GM19193 (cell line): ENCODE results near the gene GRM6.

Source experiments
- POLR2A ChIP-seq: IDR thresholded peaks from 4 replicates; pipeline ENCODE4 v1.6.1; 2011; ENCODE audit not compliant: insufficient read depth, insufficient read length; ENCODE audit errors: extremely low read depth

Gene GRM6

GRCh38 chr5:178990491-178990890 lies 4.6 kb downstream of the GRM6 start:
- TF ChIP-seq POLR2A, result no peak

DNA sequence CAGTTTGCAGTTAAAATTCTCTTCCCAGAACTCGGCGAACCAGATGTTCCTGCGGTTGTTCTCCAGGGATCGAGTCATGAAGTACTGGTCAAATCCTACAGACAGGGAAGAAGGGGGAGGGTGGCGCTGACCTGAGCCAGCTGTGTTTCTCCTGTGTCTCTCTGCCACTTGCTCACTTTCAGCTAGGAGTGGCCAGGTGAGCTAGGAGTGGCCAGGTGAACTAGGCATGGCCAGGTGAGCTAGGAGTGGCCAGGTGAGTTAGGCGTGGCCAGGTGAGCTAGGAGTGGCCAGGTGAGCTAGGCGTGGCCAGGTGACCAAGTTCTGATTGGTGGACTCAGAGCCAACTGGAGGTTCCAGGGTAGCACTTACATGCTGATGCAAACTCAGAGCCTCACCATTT lies 5.8 kb downstream of the GRM6 start:
- TF ChIP-seq POLR2A, result no peak

DNA sequence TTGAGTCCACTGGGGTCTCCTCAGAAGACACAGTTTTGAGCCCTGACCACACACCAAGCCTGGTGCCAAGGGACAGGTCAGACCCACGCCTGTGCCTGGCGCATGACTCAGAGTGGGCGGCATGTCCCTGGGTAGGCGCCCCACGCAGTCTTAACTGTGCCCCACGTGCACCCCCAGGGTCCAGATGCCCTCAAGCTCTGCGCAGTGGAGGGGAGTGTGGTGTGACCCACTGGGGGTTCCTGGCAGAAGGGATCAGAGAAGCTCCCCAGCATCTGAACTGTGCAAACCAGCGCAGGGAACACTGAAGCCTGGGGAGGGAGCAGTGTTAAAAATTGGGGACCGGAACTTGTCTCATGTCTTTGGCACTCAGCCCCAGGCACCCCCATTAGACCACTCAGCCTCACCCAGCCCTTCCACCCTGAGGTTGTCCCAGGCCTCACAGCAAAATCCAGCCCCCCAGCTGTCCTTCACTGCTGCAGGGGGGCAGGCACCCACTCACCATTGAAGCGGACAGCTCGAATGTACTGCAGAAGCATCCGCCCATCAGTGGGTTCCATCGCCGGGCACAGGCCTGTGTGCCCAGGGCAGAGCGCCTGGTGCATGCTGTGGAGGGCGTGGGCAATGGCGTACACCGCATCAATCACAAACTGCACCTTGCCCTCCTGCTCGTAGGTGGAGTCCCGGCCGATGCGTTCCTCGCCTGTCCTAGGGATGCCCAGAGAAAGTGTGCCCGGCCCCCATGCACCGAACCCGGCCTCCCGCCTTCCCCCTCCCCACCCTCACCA lies 6.5 kb downstream of the GRM6 start:
- no peak for TF ChIP-seq POLR2A

DNA sequence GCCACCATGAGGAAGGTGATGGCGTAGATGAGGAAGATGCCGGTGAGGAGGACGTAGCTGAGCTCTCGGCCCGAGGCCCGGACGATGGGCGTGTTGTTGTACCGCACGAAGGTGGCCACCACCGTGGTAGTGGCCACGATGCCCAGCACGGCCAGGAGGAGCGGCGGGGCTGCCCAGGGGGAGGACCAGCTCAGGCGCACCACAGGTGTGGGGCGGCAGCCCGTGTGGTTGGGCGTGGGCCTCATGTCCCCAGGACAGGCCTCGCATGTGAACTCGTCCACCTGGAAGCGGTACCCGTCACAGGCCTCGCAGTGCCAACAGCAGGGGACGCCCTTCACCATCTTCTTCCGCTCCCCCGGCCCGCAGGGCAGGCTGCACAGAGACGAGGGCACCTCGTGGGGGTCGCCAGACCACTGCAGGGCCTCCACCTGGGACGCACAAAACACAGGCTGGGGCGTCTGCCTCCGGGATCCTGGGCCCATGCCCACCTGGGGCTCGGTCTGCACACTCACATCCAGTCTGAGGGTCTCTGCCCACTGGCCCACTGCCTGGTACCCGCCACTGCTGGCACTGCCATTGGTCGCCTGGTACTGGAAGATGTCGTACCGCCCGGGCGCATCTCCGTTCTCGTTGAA lies 8.7 kb downstream of the GRM6 start:
- no peak for TF ChIP-seq POLR2A

- TF ChIP-seq POLR2A, result no peak
Observed at GRCh38 chr5:178984145-178985072, 10.7 kb downstream of the GRM6 start.

GRCh38 chr5:178983728-178984127 lies 11.4 kb downstream of the GRM6 start:
- TF ChIP-seq POLR2A, result no peak

DNA sequence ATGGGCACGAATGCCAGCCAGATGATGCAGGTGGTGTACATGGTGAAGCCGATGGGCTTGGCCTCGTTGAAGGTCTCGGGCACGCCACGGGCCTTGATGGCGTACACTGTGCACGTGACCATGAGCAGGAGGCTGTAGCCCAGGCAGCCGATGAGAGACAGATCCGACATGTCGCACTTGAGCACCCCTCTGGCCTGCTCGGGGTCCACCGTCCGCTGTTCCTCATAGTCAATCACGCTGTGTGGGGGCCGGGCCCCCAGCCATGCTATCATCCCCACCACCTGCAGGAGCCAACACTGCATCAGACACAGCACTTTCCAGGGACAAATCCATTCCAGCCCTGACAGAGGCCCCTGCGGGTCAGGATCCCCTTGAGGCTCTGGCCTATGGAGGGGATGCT lies 12.2 kb downstream of the GRM6 start:
- TF ChIP-seq POLR2A, result no peak

DNA sequence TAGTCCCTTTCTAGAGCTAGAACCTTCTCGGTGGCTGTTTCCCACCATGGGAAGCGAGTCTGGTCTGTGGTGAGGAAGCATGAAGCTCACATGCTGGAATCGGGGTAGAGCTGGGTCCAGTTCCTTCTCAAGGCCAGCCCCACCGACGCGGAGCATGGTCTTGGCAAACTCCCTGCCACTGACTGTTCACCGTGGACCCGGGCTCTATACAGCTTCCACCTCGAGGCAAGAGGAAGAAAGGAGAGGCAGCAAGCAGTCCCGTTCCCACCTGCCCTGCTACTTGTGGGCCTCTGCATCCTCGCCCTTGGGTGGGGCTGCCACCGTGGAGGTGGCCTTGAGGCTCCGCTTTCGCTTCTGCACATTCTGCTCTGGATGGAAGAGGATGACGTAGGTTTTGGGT lies 13.7 kb downstream of the GRM6 start:
- TF ChIP-seq POLR2A, result no peak

GRCh38 chr5:178965465-178966055 lies 29.6 kb downstream of the GRM6 start:
- TF ChIP-seq POLR2A, result no peak

GRCh38 chr5:178941361-178941760 lies 53.8 kb downstream of the GRM6 start:
- no peak for TF ChIP-seq POLR2A

- TF ChIP-seq POLR2A, result no peak
Observed at GRCh38 chr5:178940569-178941360, 54.4 kb downstream of the GRM6 start, which contains the start of gene ZNF454. TSS of gene ZNF454 (plus strand) at chr5:178941198. CDS start at chr5:178942792, 1,594 bp downstream.

GRCh38 chr5:178931846-178932760 lies 63.0 kb downstream of the GRM6 start:
- no peak for TF ChIP-seq POLR2A
